ENCODE data around the gene SLC1A1. TPM values are rescaled to one million over a fixed set of nuclear protein-coding genes. Genes with fewer than 3 reads are reported as not detected.
A peak's percentile ranks its signal among the peaks of the same experiment; 100 is the strongest.

SLC1A1 gene
- total RNA-seq, 2 donors from 2014 or later = 2.6 to 5.2 TPM

DNA sequence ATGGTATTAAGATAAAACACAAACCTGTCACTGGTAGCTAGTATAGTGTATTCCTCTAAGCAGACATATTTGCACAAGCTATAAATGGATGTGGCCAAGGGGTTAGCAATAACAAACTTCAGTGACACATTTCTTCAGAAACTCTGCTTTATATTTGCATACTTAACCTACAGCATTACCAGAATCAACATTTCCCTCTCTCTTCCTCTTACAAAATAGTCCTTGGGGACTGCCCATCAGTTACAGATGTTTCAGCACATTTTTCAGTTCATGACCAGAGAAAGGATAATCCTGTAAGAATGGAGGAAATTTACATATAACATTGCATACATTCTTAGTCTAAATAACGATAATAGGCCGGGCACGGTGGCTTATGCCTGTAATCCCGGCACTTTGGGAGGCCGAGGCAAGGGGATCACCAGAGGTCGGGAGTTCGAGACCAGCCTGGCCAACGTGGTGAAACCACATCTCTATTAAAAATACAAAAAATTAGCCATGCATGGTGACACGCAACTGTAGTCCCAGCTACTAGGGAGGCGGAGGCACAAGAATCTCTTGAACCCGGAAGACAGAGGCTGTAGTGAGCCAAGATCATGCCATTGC lies 25.3 kb upstream of the SLC1A1 start:
- TF ChIP-seq POLR2A (IDR thresholded peaks at IDR 0.05) (no peak), CTCF (IDR thresholded peaks at IDR 0.05) (no peak)
- Histone ChIP-seq H3K9me3 (no peaks in the 10 kb centered on the region), H3K4me3 (no peak overlapping the region), H3K4me1 (no peaks in the 10 kb centered on the region), H3K27me3 (no peaks in the 10 kb centered on the region), H3K36me3 (replicated peaks in 1 of 2; ENCODE audit: insufficient read depth in 1 of 2, low read depth in 2 of 2) (no peaks in the 10 kb centered on the region), H3K27ac (no peak overlapping the region)
- DNase-seq (no peak), ATAC-seq (no peak)
- intact Hi-C loops (cut with DNase I) = no loop called here
- WGBS, 2 donors = 88 to 91% methylated on average over 11 of the region's 11 CpGs

DNA sequence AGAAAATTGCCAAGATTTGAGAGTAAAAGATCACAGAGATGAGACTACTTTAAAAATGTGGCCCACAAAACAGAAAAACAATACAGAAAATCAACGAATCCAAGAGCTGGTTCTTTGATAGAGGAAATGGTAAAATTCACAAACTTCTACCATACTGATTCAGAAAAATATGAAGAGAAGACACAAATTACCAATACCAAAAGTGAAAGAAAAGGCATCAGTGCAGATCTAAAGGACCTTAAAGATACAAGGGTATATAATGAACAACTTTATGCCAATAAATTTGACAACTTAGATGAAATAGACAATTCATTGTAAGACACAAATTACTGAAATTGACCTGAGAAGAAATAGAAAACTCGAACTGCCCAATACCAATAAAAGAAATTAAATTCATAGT lies 24.4 kb upstream of the SLC1A1 start:
- Histone ChIP-seq H3K9me3 (no peaks in the 10 kb centered on the region), H3K27ac (no peak overlapping the region), H3K27me3 (no peaks in the 10 kb centered on the region), H3K4me1 (no peaks in the 10 kb centered on the region), H3K4me3 (no peak overlapping the region), H3K36me3 (replicated peaks in 1 of 2; ENCODE audit: insufficient read depth in 1 of 2, low read depth in 2 of 2) (no peaks in the 10 kb centered on the region)
- intact Hi-C loops (cut with DNase I) = no loop called here
- TF ChIP-seq CTCF (IDR thresholded peaks at IDR 0.05) (no peak), POLR2A (IDR thresholded peaks at IDR 0.05) (no peak)
- no peak for DNase-seq
- 53 to 57% methylated on average over 2 of the region's 2 CpGs for WGBS, 2 donors
- ATAC-seq = no peak

GRCh38 chr9:4475301-4475700 lies 15.0 kb upstream of the SLC1A1 start:
- Histone ChIP-seq H3K27me3 (no peaks in the 10 kb centered on the region), H3K4me1 (no peaks in the 10 kb centered on the region), H3K36me3 (replicated peaks in 1 of 2; ENCODE audit: insufficient read depth in 1 of 2, low read depth in 2 of 2) (no peaks in the 10 kb centered on the region), H3K4me3 (no peak overlapping the region), H3K27ac (no peak overlapping the region), H3K9me3 (no peaks in the 10 kb centered on the region)
- TF ChIP-seq CTCF (IDR thresholded peaks at IDR 0.05) (no peak), POLR2A (IDR thresholded peaks at IDR 0.05) (no peak)
- ATAC-seq (no peak), DNase-seq (no peak)
- WGBS, 2 donors = 3 to 8% methylated on average over 1 of the region's 1 CpG
- intact Hi-C loops (cut with DNase I) = no loop called here

DNA sequence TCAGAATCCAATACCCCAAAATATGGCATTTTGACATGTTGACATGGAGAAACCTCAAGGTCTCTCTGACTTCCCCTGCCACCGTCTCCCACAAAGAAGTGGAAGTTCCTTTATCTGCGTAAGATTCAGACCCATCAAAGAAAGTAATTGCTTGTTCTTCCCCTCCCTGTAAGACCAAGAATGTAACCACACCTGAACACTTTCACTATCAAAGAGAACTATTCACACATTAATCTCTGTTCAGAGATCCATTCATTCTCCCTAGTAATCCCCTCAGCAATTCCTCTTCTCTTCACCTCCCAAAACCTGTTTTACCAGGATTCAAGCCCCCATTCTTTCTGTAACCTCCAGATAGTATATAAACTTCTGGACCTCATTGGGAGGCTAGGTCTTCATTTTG lies 4.1 kb upstream of the SLC1A1 start:
- H3K36me3 ChIP-seq (replicated peaks in 1 of 2; ENCODE audit: insufficient read depth in 1 of 2, low read depth in 2 of 2) = no peaks in the 10 kb centered on the region
- no peak overlapping the region for H3K27ac ChIP-seq
- ATAC-seq = no peak
- H3K9me3 ChIP-seq = no peaks in the 10 kb centered on the region
- H3K4me3 ChIP-seq = no peak overlapping the region
- no peak for TF ChIP-seq CTCF (IDR thresholded peaks at IDR 0.05)
- no peak for TF ChIP-seq POLR2A (IDR thresholded peaks at IDR 0.05)
- H3K4me1 ChIP-seq = peaks cover 16% of the 10 kb centered on the region
- H3K27me3 ChIP-seq = no peaks in the 10 kb centered on the region
- 36 to 45% methylated on average over 2 of the region's 2 CpGs for WGBS, 2 donors
- DNase-seq = no peak
- intact Hi-C loops (cut with DNase I) = no loop called here

GRCh38 chr9:4489562-4489918 lies 728 bp upstream of the SLC1A1 start:
- H3K9me3 ChIP-seq = no peaks in the 10 kb centered on the region
- DNase-seq = peak; percentile 18 to 51 (median 22)
- no peaks in the 10 kb centered on the region for H3K36me3 ChIP-seq (replicated peaks in 1 of 2; ENCODE audit: insufficient read depth in 1 of 2, low read depth in 2 of 2)
- peak overlapping the region; percentile 3 to 77 (median 68) for H3K27ac ChIP-seq
- intact Hi-C loops (cut with DNase I) = no loop called here
- TF ChIP-seq CTCF (IDR thresholded peaks at IDR 0.05) (no peak), POLR2A (IDR thresholded peaks at IDR 0.05) (no peak)
- WGBS, 2 donors = 1 to 4% methylated on average over 6 to 8 of the region's 8 CpGs
- ATAC-seq = peak; percentile 31
- peak overlapping the region; percentile 50 to 95 for H3K4me3 ChIP-seq
- H3K27me3 ChIP-seq = no peaks in the 10 kb centered on the region
- H3K4me1 ChIP-seq = peaks cover 26% of the 10 kb centered on the region
